HEK293 (cell line): ENCODE results near the gene VKORC1L1.
"Not testable (repeated sequence)": the region's sequence is repeated elsewhere in the genome, so short reads cannot be mapped to it uniquely, and the experiment has no call there.

Experiments used
- BCL11B ChIP-seq: fragments of 450-650 bp; formaldehyde crosslinking; IDR thresholded peaks from 2 replicates; pipeline ENCODE4 v1.5.1; 2016; ENCODE audit warnings: low read depth, missing biosample characterization, missing genetic modification characterization
- KLF10 ChIP-seq: fragments of 450-650 bp; IDR thresholded peaks from 2 replicates; pipeline ENCODE4 v1.5.1; 2018; ENCODE audit warnings: missing biosample characterization, mild to moderate bottlenecking, missing genetic modification characterization
- MYNN ChIP-seq: fragments of 450-650 bp; formaldehyde crosslinking; IDR thresholded peaks from 2 replicates; pipeline ENCODE4 v1.5.1; 2016; ENCODE audit warnings: missing biosample characterization, missing genetic modification characterization, borderline replicate concordance
- TCF7L2 ChIP-seq: IDR thresholded peaks from 2 replicates; pipeline ENCODE4 v1.6.1; 2011; ENCODE audit warnings: low read depth, mild to moderate bottlenecking, inconsistent platforms, low read length, moderate library complexity, borderline replicate concordance
- ZEB2 ChIP-seq: fragments of 450-650 bp; formaldehyde crosslinking; IDR thresholded peaks from 2 replicates; pipeline ENCODE4 v1.5.1; 2016; ENCODE audit warnings: missing biosample characterization, missing genetic modification characterization
- ZFP37 ChIP-seq: fragments of 450-650 bp; formaldehyde crosslinking; IDR thresholded peaks from 2 replicates; pipeline ENCODE4 v1.5.1; 2016; ENCODE audit warnings: missing biosample characterization, missing genetic modification characterization
- ZNF138 ChIP-seq: fragments of 450-650 bp; formaldehyde crosslinking; IDR thresholded peaks from 2 replicates; pipeline ENCODE4 v1.5.1; 2016; ENCODE audit warnings: missing biosample characterization, missing genetic modification characterization, borderline replicate concordance
- ZNF837 ChIP-seq: fragments of 450-650 bp; formaldehyde crosslinking; IDR thresholded peaks from 2 replicates; pipeline ENCODE4 v1.5.1; 2016; ENCODE audit warnings: missing biosample characterization, missing genetic modification characterization
- TF ChIP-seq, protein P1 (sequence below): fragments of 450-650 bp; formaldehyde crosslinking; IDR thresholded peaks from 2 replicates; pipeline ENCODE4 v1.5.1; 2016; ENCODE audit warnings: missing biosample characterization, missing genetic modification characterization
- TF ChIP-seq, protein P2 (sequence below): fragments of 450-650 bp; formaldehyde crosslinking; conservative IDR thresholded peaks from 2 replicates; pipeline ENCODE4 v1.5.1; 2016; ENCODE audit warnings: low read depth, missing biosample characterization, missing genetic modification characterization
- TF ChIP-seq, protein P3 (sequence below): fragments of 450-650 bp; formaldehyde crosslinking; conservative IDR thresholded peaks from 2 replicates; pipeline ENCODE4 v1.5.1; 2016; ENCODE audit warnings: low read depth, missing biosample characterization, missing genetic modification characterization

GRCh38 chr7:65875715-65876114 is 2.8 kb downstream of the VKORC1L1 start:
- TF ChIP-seq, protein P1, sequence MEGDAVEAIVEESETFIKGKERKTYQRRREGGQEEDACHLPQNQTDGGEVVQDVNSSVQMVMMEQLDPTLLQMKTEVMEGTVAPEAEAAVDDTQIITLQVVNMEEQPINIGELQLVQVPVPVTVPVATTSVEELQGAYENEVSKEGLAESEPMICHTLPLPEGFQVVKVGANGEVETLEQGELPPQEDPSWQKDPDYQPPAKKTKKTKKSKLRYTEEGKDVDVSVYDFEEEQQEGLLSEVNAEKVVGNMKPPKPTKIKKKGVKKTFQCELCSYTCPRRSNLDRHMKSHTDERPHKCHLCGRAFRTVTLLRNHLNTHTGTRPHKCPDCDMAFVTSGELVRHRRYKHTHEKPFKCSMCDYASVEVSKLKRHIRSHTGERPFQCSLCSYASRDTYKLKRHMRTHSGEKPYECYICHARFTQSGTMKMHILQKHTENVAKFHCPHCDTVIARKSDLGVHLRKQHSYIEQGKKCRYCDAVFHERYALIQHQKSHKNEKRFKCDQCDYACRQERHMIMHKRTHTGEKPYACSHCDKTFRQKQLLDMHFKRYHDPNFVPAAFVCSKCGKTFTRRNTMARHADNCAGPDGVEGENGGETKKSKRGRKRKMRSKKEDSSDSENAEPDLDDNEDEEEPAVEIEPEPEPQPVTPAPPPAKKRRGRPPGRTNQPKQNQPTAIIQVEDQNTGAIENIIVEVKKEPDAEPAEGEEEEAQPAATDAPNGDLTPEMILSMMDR (tag by site-specific recombination), result not testable (repeated sequence)
- not testable (repeated sequence) for TF ChIP-seq TCF7L2; ZFP37 (tag by site-specific recombination); MYNN (tag by site-specific recombination); ZNF138 (tag by site-specific recombination); ZEB2 (tag by site-specific recombination); BCL11B (tag by site-specific recombination); KLF10; ZNF837 (tag by site-specific recombination)
- TF ChIP-seq, protein P2, sequence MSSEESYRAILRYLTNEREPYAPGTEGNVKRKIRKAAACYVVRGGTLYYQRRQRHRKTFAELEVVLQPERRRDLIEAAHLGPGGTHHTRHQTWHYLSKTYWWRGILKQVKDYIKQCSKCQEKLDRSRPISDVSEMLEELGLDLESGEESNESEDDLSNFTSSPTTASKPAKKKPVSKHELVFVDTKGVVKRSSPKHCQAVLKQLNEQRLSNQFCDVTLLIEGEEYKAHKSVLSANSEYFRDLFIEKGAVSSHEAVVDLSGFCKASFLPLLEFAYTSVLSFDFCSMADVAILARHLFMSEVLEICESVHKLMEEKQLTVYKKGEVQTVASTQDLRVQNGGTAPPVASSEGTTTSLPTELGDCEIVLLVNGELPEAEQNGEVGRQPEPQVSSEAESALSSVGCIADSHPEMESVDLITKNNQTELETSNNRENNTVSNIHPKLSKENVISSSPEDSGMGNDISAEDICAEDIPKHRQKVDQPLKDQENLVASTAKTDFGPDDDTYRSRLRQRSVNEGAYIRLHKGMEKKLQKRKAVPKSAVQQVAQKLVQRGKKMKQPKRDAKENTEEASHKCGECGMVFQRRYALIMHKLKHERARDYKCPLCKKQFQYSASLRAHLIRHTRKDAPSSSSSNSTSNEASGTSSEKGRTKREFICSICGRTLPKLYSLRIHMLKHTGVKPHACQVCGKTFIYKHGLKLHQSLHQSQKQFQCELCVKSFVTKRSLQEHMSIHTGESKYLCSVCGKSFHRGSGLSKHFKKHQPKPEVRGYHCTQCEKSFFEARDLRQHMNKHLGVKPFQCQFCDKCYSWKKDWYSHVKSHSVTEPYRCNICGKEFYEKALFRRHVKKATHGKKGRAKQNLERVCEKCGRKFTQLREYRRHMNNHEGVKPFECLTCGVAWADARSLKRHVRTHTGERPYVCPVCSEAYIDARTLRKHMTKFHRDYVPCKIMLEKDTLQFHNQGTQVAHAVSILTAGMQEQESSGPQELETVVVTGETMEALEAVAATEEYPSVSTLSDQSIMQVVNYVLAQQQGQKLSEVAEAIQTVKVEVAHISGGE (tag by site-specific recombination), result not testable (repeated sequence)
- TF ChIP-seq, protein P3, sequence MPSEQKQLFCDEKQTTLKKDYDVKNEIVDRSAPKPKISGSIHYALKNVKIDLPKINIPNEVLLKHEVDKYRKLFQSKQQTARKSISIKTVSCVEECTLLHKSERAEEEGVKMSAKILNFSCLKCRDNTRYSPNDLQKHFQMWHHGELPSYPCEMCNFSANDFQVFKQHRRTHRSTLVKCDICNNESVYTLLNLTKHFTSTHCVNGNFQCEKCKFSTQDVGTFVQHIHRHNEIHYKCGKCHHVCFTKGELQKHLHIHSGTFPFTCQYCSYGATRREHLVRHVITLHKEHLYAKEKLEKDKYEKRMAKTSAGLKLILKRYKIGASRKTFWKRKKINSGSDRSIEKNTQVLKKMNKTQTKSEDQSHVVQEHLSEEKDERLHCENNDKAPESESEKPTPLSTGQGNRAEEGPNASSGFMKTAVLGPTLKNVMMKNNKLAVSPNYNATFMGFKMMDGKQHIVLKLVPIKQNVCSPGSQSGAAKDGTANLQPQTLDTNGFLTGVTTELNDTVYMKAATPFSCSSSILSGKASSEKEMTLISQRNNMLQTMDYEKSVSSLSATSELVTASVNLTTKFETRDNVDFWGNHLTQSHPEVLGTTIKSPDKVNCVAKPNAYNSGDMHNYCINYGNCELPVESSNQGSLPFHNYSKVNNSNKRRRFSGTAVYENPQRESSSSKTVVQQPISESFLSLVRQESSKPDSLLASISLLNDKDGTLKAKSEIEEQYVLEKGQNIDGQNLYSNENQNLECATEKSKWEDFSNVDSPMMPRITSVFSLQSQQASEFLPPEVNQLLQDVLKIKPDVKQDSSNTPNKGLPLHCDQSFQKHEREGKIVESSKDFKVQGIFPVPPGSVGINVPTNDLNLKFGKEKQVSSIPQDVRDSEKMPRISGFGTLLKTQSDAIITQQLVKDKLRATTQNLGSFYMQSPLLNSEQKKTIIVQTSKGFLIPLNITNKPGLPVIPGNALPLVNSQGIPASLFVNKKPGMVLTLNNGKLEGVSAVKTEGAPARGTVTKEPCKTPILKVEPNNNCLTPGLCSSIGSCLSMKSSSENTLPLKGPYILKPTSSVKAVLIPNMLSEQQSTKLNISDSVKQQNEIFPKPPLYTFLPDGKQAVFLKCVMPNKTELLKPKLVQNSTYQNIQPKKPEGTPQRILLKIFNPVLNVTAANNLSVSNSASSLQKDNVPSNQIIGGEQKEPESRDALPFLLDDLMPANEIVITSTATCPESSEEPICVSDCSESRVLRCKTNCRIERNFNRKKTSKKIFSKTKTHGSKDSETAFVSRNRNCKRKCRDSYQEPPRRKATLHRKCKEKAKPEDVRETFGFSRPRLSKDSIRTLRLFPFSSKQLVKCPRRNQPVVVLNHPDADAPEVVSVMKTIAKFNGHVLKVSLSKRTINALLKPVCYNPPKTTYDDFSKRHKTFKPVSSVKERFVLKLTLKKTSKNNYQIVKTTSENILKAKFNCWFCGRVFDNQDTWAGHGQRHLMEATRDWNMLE (tag by site-specific recombination), result not testable (repeated sequence)
